ENCODE measurements around the gene MYH13. TPM values are rescaled to one million over a fixed set of nuclear protein-coding genes. Genes with fewer than 3 reads are reported as not detected.

MYH13 gene
- total RNA-seq, 2 experiments from 2014 or later: not detected

DNA sequence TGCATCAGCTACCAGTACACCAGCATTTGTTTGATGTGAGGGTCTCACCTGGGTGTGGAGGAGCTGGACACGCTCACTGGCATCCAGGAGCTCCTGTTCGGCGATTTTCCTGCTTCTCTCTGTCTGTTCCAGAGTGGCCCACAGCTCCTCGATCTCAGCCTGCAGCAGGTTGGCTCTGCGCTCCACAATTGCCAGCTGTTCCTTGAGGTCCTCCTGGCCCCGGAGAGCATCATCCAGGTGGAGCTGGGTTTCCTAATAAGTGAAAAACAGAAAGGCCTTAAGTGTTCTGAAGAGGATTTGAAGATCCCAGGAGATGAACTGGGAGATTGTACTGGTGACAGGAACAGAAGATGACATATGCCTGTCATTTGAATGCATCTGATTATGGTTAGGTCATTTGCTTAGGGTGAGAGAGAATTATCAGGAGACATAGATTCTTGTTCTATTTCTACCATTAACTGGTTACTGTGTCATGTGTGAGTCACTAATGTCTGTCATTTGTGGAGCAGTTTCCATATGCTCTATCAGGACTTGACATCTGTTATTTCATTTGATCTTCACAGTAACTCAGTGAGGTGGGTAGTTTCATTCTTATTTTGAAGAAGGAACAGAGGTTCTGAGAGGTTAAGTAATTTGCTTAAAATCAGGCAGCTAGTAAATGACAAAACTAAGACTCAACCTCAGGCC is 21.5 kb upstream of the MYH13 start:
- Histone ChIP-seq H3K9me3 (ENCODE audit: control insufficient read depth in 1 of 2, insufficient read depth in 1 of 2, low read length in 2 of 2) (peaks cover 0 to 3% of the 10 kb centered on the region in 2 experiments), H3K27me3 (ENCODE audit: control insufficient read depth in 1 of 2, insufficient read depth in 2 of 2, low read length in 2 of 2) (peaks cover 0 to 7% of the 10 kb centered on the region in 2 experiments), H3K36me3 (ENCODE audit: insufficient read depth, low read length) (no peaks in the 10 kb centered on the region), H3K4me3 (ENCODE audit: low read length) (no peak overlapping the region), H3K4me1 (ENCODE audit: insufficient read depth, low read length) (no peaks in the 10 kb centered on the region), H3K27ac (ENCODE audit: low read depth in 1 of 2, low read length in 2 of 2) (no peak overlapping the region)
- no peak for ATAC-seq (ENCODE audit: poor library complexity)
- peaks cover 11% of the 10 kb centered on the region for H3K27me3 Mint-ChIP-seq
- H3K4me1 Mint-ChIP-seq (ENCODE audit: low read depth): no peaks in the 10 kb centered on the region
- H3K9me3 Mint-ChIP-seq: no peaks in the 10 kb centered on the region
- DNase-seq: no peak
- H3K4me3 Mint-ChIP-seq: no peak overlapping the region
- intact Hi-C loops (cut with DNase I, micrococcal nuclease): no loop called here
- H3K27ac Mint-ChIP-seq: no peak overlapping the region
- no peak for TF ChIP-seq CTCF (IDR thresholded peaks at IDR 0.05)
- ChIA-PET CTCF (no interaction called here), POLR2A (no interaction called here)
- H3K36me3 Mint-ChIP-seq (ENCODE audit: low read depth): no peaks in the 10 kb centered on the region

- Histone ChIP-seq H3K4me1 (ENCODE audit: insufficient read depth, low read length) (no peaks in the 10 kb centered on the region), H3K27me3 (ENCODE audit: control insufficient read depth in 1 of 2, insufficient read depth in 2 of 2, low read length in 2 of 2) (peaks cover 0 to 7% of the 10 kb centered on the region in 2 experiments), H3K4me3 (ENCODE audit: low read length) (no peak overlapping the region), H3K27ac (ENCODE audit: low read depth in 1 of 2, low read length in 2 of 2) (no peak overlapping the region), H3K36me3 (ENCODE audit: insufficient read depth, low read length) (no peaks in the 10 kb centered on the region), H3K9me3 (ENCODE audit: control insufficient read depth in 1 of 2, insufficient read depth in 1 of 2, low read length in 2 of 2) (peaks cover 0 to 5% of the 10 kb centered on the region in 2 experiments)
- no peaks in the 10 kb centered on the region for H3K4me1 Mint-ChIP-seq (ENCODE audit: low read depth)
- no peak overlapping the region for H3K27ac Mint-ChIP-seq
- H3K4me3 Mint-ChIP-seq: no peak overlapping the region
- ATAC-seq (ENCODE audit: poor library complexity) (no peak), DNase-seq (no peak)
- H3K9me3 Mint-ChIP-seq: no peaks in the 10 kb centered on the region
- H3K27me3 Mint-ChIP-seq: peaks cover 11% of the 10 kb centered on the region
- no peak for TF ChIP-seq CTCF (IDR thresholded peaks at IDR 0.05)
- no peaks in the 10 kb centered on the region for H3K36me3 Mint-ChIP-seq (ENCODE audit: low read depth)
- ChIA-PET POLR2A (no interaction called here), CTCF (no interaction called here)
- intact Hi-C loops (cut with DNase I, micrococcal nuclease): no loop called here
Observed at GRCh38 chr17:10392880-10393279, 20.1 kb upstream of the MYH13 start.

GRCh38 chr17:10385871-10386270 is 13.1 kb upstream of the MYH13 start:
- intact Hi-C loops (cut with DNase I, micrococcal nuclease): no loop called here

More at GRCh38 chr17:10385871-10386270, 13.1 kb upstream of the MYH13 start:
- CTCF ChIA-PET: no interaction called here
- TF ChIP-seq CTCF (IDR thresholded peaks at IDR 0.05): no peak
- Histone ChIP-seq H3K36me3 (ENCODE audit: insufficient read depth, low read length) (no peaks in the 10 kb centered on the region), H3K9me3 (ENCODE audit: control insufficient read depth in 1 of 2, insufficient read depth in 1 of 2, low read length in 2 of 2) (peaks cover 0 to 8% of the 10 kb centered on the region in 2 experiments), H3K4me1 (ENCODE audit: insufficient read depth, low read length) (no peaks in the 10 kb centered on the region), H3K27ac (ENCODE audit: low read depth in 1 of 2, low read length in 2 of 2) (no peak overlapping the region), H3K4me3 (ENCODE audit: low read length) (no peak overlapping the region), H3K27me3 (ENCODE audit: control insufficient read depth in 1 of 2, insufficient read depth in 2 of 2, low read length in 2 of 2) (peaks cover 0 to under 1% of the 10 kb centered on the region in 2 experiments)
- no peaks in the 10 kb centered on the region for H3K36me3 Mint-ChIP-seq (ENCODE audit: low read depth)
- H3K4me3 Mint-ChIP-seq: no peak overlapping the region
- ATAC-seq (ENCODE audit: poor library complexity) (no peak), DNase-seq (no peak)
- H3K4me1 Mint-ChIP-seq (ENCODE audit: low read depth): no peaks in the 10 kb centered on the region
- peaks cover 4% of the 10 kb centered on the region for H3K27me3 Mint-ChIP-seq
- H3K27ac Mint-ChIP-seq: no peak overlapping the region
- POLR2A ChIA-PET: no interaction called here
- peaks cover 2% of the 10 kb centered on the region for H3K9me3 Mint-ChIP-seq

Measured in CD4-positive, alpha-beta T cell (primary cell).